Fibroblast of the aortic adventitia (primary cell): ENCODE results near the gene ZBTB20. TPM values are rescaled to one million over a fixed set of nuclear protein-coding genes. Genes with fewer than 3 reads are reported as not detected.

ENCODE experiments used
- DNase-seq: peaks from one replicate; pipeline ENCODE4 v3.0.0-alpha.2; 2010; ENCODE audit warnings: low read depth
- H3K4me3 ChIP-seq: 2 replicates; pipeline ENCODE4 v1.5.1; 2011; ENCODE audit warnings: low read depth, mild to moderate bottlenecking, control low read depth, low read length, moderate library complexity
- CTCF ChIP-seq: IDR thresholded peaks from 2 replicates; pipeline ENCODE4 v1.5.1; 2011; ENCODE audit warnings: mild to moderate bottlenecking, low read length, control low read depth, inconsistent platforms; ENCODE audit not compliant: insufficient read depth
- total RNA-seq: library from RNA; depleted of rRNA; stranded (reverse); fragments of >200 nt; gene quantifications from 2 replicates; pipeline ENCODE4 v1.2.3, GENCODE V29; 2012; ENCODE audit warnings: low replicate concordance

The ZBTB20 gene
- total RNA-seq, 1 donor, result 47.2 TPM

GRCh38 chr3:115147329-115148141 is 447 bp upstream of the ZBTB20 start:
- TF ChIP-seq CTCF, result no peak
- peak overlapping the region; percentile 75 for H3K4me3 ChIP-seq
- peak; percentile 100 for DNase-seq

GRCh38 chr3:115146032-115146417 is 1.1 kb downstream of the ZBTB20 start:
- DNase-seq, result peak; percentile 70
- TF ChIP-seq CTCF, result no peak
- H3K4me3 ChIP-seq, result peak overlapping the region; percentile 78

- no peak overlapping the region for H3K4me3 ChIP-seq
- no peak for TF ChIP-seq CTCF
- no peak for DNase-seq
Measured at GRCh38 chr3:115141033-115141757, 5.9 kb downstream of the ZBTB20 start.

GRCh38 chr3:115139072-115139471 is 8.0 kb downstream of the ZBTB20 start:
- TF ChIP-seq CTCF, result no peak
- DNase-seq, result no peak
- no peak overlapping the region for H3K4me3 ChIP-seq

- TF ChIP-seq CTCF, result no peak
- no peak overlapping the region for H3K4me3 ChIP-seq
- no peak for DNase-seq
Measured at GRCh38 chr3:115134648-115135347, 12.3 kb downstream of the ZBTB20 start.

GRCh38 chr3:115127208-115127607 is 19.9 kb downstream of the ZBTB20 start:
- H3K4me3 ChIP-seq, result no peak overlapping the region
- no peak for TF ChIP-seq CTCF
- no peak for DNase-seq
